ENCODE measurements around the gene RGS10. TPM values are rescaled to one million over a fixed set of nuclear protein-coding genes. Genes with fewer than 3 reads are reported as not detected.

RGS10 gene
- total RNA-seq, 1 experiment from 2014 or later, result 10.6 TPM

- H3K79me1 ChIP-seq (ENCODE audit: insufficient read depth, low read depth, low read length, poor library complexity, severe bottlenecking), result no peaks in the 10 kb centered on the region
- H3K79me2 ChIP-seq (ENCODE audit: insufficient read depth, low read length), result no peaks in the 10 kb centered on the region
- no peak overlapping the region for H2BK5ac ChIP-seq (ENCODE audit: insufficient read length, low read length)
- H2AK5ac ChIP-seq (ENCODE audit: insufficient read length, low read length), result no peak overlapping the region
- no peak overlapping the region for H2BK15ac ChIP-seq (ENCODE audit: low read depth, low read length)
- no peak overlapping the region for H3K18ac ChIP-seq (ENCODE audit: insufficient read length, low read depth, low read length)
- H3K4ac ChIP-seq (ENCODE audit: low read depth, low read length), result no peak overlapping the region
- no peak overlapping the region for H3K27ac Mint-ChIP-seq
- H2BK20ac ChIP-seq (ENCODE audit: low read depth, low read length, poor library complexity, severe bottlenecking), result no peak overlapping the region
- no peaks in the 10 kb centered on the region for H3K23me2 ChIP-seq (ENCODE audit: insufficient read length, low read depth, low read length, poor library complexity, severe bottlenecking)
- no peaks in the 10 kb centered on the region; a peak in 1 of 7 replicates for H3K36me3 Mint-ChIP-seq (ENCODE audit: insufficient read depth in 1 of 3, low read depth in 3 of 3)
- no peak for DNase-seq
- no peak overlapping the region for H3K23ac ChIP-seq (ENCODE audit: insufficient read length, low read depth, low read length)
- H2AFZ ChIP-seq (ENCODE audit: low read length), result no peak overlapping the region
- peaks cover 4 to 5% of the 10 kb centered on the region in 2 experiments; a peak in 4 of 5 replicates for H3K9me3 Mint-ChIP-seq
- H3K27ac ChIP-seq (ENCODE audit: insufficient read length, low read depth, low read length), result no peak overlapping the region
- no peaks in the 10 kb centered on the region for H3K9me3 ChIP-seq (ENCODE audit: control insufficient read depth, low read depth, low read length)
- H4K5ac ChIP-seq (ENCODE audit: insufficient read length, low read depth, low read length), result no peak overlapping the region
- H3K4me1 ChIP-seq (ENCODE audit: insufficient read depth, low read length), result no peaks in the 10 kb centered on the region
- peaks cover 90% of the 10 kb centered on the region for H3K27me3 Mint-ChIP-seq (ENCODE audit: low read depth)
- peaks cover 3 to 13% of the 10 kb centered on the region in 2 experiments; a peak in 3 of 4 replicates for H3K4me1 Mint-ChIP-seq
- H3T11ph ChIP-seq (ENCODE audit: low read length), result no peak overlapping the region
- no peak overlapping the region for H2BK120ac ChIP-seq (ENCODE audit: low read depth, low read length, poor library complexity, severe bottlenecking)
- no peak overlapping the region for H3K4me3 Mint-ChIP-seq
- TF ChIP-seq, protein P1, sequence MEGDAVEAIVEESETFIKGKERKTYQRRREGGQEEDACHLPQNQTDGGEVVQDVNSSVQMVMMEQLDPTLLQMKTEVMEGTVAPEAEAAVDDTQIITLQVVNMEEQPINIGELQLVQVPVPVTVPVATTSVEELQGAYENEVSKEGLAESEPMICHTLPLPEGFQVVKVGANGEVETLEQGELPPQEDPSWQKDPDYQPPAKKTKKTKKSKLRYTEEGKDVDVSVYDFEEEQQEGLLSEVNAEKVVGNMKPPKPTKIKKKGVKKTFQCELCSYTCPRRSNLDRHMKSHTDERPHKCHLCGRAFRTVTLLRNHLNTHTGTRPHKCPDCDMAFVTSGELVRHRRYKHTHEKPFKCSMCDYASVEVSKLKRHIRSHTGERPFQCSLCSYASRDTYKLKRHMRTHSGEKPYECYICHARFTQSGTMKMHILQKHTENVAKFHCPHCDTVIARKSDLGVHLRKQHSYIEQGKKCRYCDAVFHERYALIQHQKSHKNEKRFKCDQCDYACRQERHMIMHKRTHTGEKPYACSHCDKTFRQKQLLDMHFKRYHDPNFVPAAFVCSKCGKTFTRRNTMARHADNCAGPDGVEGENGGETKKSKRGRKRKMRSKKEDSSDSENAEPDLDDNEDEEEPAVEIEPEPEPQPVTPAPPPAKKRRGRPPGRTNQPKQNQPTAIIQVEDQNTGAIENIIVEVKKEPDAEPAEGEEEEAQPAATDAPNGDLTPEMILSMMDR (conservative IDR thresholded peaks at IDR 0.05), result no peak
- no peak overlapping the region for H3K56ac ChIP-seq (ENCODE audit: insufficient read length, low read depth, low read length)
- no CpG with 5 or more reads among the region's 4 CpGs for WGBS (ENCODE audit: extremely low coverage, insufficient read length, low lambda C conversion rate)
- H3K9ac ChIP-seq (ENCODE audit: extremely low read depth, insufficient read length, low read length), result no peak overlapping the region
- peaks cover 3% of the 10 kb centered on the region for H4K20me1 ChIP-seq (ENCODE audit: control insufficient read depth, insufficient read depth, insufficient read length)
- no peak overlapping the region for H3K4me2 ChIP-seq (ENCODE audit: insufficient read depth, insufficient read length, low read length)
- H4K8ac ChIP-seq (replicated peaks; ENCODE audit: insufficient read length, low read depth, low read length), result no peak overlapping the region
- H2BK12ac ChIP-seq (ENCODE audit: insufficient read length, low read depth, low read length), result no peak overlapping the region
- no peak overlapping the region for H3K14ac ChIP-seq (ENCODE audit: insufficient read depth, low read length)
- peaks cover 21% of the 10 kb centered on the region for H3K27me3 ChIP-seq (ENCODE audit: insufficient read depth, low read length)
- H4K91ac ChIP-seq (ENCODE audit: insufficient read length, low read depth, low read length), result no peak overlapping the region
Measured at GRCh38 chr10:119473771-119474170, 68.7 kb downstream of the RGS10 start.
